H1 (cell line): Measurements from ENCODE around the gene KCNQ1. TPM values are rescaled to one million over a fixed set of nuclear protein-coding genes. Genes with fewer than 3 reads are reported as not detected.

Source experiments
- CBX8 ChIP-seq: fragments of 300-800, 300-1000 bp; sonication (generic); IDR thresholded peaks from 2 replicates; pipeline ENCODE4 v1.7.1; 2016; ENCODE audit warnings: low read depth, low read length, borderline replicate concordance
- SP2 ChIP-seq: IDR thresholded peaks from 2 replicates; pipeline ENCODE4 v1.6.1; 2012; ENCODE audit warnings: mild to moderate bottlenecking, low read length, inconsistent platforms
- TCF12 ChIP-seq: IDR thresholded peaks from 2 replicates; pipeline ENCODE4 v1.6.1; 2011; ENCODE audit warnings: low read depth, mild to moderate bottlenecking, low read length
- polyA plus RNA-seq, 7 experiments: library from polyadenylated mRNA; depleted of rRNA in 3 of 7; stranded (reverse) in 5 of 7; unstranded in 2 of 7; fragments of >200 nt in 5 of 7; fragments of 200-250 nt in 2 of 7; gene quantifications; 1 replicate in 5 of 7; 2 replicates in 1 of 7; 4 replicates in 1 of 7; pipeline versions ENCODE4 v1.2.1 to v1.2.3, GENCODE V29; 2011 to 2013; ENCODE audit warnings: missing spikeins in 2 of 7, mixed read lengths in 2 of 7
- total RNA-seq: library from RNA; stranded (reverse); fragmentation: NEBNext Ultra II Directional; extraction: Animal tissue kit (Norgen Biotek cat#: 25700); gene quantifications from 2 replicates; pipeline ENCODE4 v1.2.1, GENCODE V29; 2021
- TF ChIP-seq, protein P1 (sequence below), 3 experiments: IDR thresholded peaks; 1 replicate in 2 of 3; 2 replicates in 1 of 3; pipeline versions ENCODE4 v1.5.1 to v1.6.1; 2011; ENCODE audit warnings: low read length in 3 of 3, mild to moderate bottlenecking in 3 of 3, inconsistent platforms in 2 of 3, low read depth in 1 of 3, moderate library complexity in 1 of 3; ENCODE audit not compliant: insufficient read depth in 1 of 3; ENCODE audit errors: control extremely low read depth in 1 of 3
- TF ChIP-seq, protein P2 (sequence below): fragments of 300-600 bp; sonication (generic); IDR thresholded peaks from 2 replicates; pipeline ENCODE4 v1.7.1; 2012; ENCODE audit warnings: low read length, moderate library complexity, mild to moderate bottlenecking, inconsistent platforms; ENCODE audit not compliant: insufficient replicate concordance

Gene KCNQ1
- total and polyA plus RNA-seq, 2 of the 8 experiments (the other 6 are each of a cell fraction or from before 2014, with no cell fraction given), result 1.9 to 2.0 TPM

- TF ChIP-seq SP2, result no peak
- no peak for TF ChIP-seq TCF12
- no peak for TF ChIP-seq CBX8
- TF ChIP-seq, protein P1, sequence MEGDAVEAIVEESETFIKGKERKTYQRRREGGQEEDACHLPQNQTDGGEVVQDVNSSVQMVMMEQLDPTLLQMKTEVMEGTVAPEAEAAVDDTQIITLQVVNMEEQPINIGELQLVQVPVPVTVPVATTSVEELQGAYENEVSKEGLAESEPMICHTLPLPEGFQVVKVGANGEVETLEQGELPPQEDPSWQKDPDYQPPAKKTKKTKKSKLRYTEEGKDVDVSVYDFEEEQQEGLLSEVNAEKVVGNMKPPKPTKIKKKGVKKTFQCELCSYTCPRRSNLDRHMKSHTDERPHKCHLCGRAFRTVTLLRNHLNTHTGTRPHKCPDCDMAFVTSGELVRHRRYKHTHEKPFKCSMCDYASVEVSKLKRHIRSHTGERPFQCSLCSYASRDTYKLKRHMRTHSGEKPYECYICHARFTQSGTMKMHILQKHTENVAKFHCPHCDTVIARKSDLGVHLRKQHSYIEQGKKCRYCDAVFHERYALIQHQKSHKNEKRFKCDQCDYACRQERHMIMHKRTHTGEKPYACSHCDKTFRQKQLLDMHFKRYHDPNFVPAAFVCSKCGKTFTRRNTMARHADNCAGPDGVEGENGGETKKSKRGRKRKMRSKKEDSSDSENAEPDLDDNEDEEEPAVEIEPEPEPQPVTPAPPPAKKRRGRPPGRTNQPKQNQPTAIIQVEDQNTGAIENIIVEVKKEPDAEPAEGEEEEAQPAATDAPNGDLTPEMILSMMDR (IDR thresholded peaks at IDR 0.05; ENCODE audit: control extremely low read depth in 1 of 3, insufficient read depth in 1 of 3, low read depth in 1 of 3, low read length in 3 of 3), result no peak
- TF ChIP-seq, protein P2, sequence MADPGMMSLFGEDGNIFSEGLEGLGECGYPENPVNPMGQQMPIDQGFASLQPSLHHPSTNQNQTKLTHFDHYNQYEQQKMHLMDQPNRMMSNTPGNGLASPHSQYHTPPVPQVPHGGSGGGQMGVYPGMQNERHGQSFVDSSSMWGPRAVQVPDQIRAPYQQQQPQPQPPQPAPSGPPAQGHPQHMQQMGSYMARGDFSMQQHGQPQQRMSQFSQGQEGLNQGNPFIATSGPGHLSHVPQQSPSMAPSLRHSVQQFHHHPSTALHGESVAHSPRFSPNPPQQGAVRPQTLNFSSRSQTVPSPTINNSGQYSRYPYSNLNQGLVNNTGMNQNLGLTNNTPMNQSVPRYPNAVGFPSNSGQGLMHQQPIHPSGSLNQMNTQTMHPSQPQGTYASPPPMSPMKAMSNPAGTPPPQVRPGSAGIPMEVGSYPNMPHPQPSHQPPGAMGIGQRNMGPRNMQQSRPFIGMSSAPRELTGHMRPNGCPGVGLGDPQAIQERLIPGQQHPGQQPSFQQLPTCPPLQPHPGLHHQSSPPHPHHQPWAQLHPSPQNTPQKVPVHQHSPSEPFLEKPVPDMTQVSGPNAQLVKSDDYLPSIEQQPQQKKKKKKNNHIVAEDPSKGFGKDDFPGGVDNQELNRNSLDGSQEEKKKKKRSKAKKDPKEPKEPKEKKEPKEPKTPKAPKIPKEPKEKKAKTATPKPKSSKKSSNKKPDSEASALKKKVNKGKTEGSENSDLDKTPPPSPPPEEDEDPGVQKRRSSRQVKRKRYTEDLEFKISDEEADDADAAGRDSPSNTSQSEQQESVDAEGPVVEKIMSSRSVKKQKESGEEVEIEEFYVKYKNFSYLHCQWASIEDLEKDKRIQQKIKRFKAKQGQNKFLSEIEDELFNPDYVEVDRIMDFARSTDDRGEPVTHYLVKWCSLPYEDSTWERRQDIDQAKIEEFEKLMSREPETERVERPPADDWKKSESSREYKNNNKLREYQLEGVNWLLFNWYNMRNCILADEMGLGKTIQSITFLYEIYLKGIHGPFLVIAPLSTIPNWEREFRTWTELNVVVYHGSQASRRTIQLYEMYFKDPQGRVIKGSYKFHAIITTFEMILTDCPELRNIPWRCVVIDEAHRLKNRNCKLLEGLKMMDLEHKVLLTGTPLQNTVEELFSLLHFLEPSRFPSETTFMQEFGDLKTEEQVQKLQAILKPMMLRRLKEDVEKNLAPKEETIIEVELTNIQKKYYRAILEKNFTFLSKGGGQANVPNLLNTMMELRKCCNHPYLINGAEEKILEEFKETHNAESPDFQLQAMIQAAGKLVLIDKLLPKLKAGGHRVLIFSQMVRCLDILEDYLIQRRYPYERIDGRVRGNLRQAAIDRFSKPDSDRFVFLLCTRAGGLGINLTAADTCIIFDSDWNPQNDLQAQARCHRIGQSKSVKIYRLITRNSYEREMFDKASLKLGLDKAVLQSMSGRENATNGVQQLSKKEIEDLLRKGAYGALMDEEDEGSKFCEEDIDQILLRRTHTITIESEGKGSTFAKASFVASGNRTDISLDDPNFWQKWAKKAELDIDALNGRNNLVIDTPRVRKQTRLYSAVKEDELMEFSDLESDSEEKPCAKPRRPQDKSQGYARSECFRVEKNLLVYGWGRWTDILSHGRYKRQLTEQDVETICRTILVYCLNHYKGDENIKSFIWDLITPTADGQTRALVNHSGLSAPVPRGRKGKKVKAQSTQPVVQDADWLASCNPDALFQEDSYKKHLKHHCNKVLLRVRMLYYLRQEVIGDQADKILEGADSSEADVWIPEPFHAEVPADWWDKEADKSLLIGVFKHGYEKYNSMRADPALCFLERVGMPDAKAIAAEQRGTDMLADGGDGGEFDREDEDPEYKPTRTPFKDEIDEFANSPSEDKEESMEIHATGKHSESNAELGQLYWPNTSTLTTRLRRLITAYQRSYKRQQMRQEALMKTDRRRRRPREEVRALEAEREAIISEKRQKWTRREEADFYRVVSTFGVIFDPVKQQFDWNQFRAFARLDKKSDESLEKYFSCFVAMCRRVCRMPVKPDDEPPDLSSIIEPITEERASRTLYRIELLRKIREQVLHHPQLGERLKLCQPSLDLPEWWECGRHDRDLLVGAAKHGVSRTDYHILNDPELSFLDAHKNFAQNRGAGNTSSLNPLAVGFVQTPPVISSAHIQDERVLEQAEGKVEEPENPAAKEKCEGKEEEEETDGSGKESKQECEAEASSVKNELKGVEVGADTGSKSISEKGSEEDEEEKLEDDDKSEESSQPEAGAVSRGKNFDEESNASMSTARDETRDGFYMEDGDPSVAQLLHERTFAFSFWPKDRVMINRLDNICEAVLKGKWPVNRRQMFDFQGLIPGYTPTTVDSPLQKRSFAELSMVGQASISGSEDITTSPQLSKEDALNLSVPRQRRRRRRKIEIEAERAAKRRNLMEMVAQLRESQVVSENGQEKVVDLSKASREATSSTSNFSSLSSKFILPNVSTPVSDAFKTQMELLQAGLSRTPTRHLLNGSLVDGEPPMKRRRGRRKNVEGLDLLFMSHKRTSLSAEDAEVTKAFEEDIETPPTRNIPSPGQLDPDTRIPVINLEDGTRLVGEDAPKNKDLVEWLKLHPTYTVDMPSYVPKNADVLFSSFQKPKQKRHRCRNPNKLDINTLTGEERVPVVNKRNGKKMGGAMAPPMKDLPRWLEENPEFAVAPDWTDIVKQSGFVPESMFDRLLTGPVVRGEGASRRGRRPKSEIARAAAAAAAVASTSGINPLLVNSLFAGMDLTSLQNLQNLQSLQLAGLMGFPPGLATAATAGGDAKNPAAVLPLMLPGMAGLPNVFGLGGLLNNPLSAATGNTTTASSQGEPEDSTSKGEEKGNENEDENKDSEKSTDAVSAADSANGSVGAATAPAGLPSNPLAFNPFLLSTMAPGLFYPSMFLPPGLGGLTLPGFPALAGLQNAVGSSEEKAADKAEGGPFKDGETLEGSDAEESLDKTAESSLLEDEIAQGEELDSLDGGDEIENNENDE, result no peak
These were observed 224.1 kb downstream of the KCNQ1 start (continued) for GRCh38 chr11:2668876-2669275.
